ENCODE data around the gene COPS7B. TPM values are rescaled to one million over a fixed set of nuclear protein-coding genes. Genes with fewer than 3 reads are reported as not detected.

Gene COPS7B
- total RNA-seq, 1 experiment from 2014 or later, result 56.4 TPM

DNA sequence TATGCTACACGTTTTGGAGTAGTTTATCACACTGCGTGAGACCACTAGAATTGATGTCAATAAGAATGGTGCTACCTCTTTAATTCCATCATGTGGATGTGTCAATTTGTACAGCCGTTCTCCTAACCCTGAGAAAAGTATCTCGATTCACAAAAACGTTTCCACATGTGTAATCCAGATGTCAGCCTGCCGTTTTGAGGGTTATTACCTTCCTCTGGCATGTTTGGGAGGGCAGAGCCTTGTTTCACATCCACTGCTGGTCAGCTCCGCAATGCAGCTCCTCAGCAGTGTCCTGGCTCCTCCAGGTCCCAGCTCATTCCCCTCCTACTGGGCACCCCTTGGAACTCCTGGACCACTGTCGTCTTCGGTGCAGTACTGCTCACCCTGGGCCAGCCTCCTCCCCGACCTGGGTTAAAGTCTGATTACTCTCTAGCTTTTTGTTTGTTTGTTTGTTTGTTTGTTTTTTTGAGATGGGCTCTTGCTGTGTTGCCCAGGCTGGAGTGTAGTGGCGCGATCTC is 34.6 kb downstream of the COPS7B start:
- Histone ChIP-seq H3K27me3 (no peaks in the 10 kb centered on the region), H3K4me3 (no peak overlapping the region), H3K36me3 (no peaks in the 10 kb centered on the region), H3K9me3 (no peaks in the 10 kb centered on the region)
- no peak for DNase-seq

DNA sequence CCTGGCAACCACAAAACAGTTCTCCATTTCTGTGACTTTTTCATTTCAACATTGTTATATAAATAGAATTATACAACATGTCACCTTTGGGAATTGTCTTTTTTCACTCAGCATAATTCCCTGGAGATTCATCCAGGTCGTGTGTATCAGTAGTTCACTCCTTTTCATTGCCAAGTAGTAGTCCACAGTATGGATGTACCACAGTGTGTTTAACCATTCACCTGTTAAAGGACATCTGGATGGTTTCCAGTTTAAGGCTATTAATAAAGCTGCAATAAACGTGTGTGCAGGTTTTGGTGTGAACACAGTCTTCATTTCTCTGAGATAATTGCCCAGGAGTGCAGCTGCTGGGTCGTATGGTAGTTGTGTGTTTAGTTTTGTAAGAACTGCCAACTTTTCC is 35.7 kb downstream of the COPS7B start:
- no peaks in the 10 kb centered on the region for H3K9me3 ChIP-seq
- no peaks in the 10 kb centered on the region for H3K36me3 ChIP-seq
- no peaks in the 10 kb centered on the region for H3K27me3 ChIP-seq
- no peak overlapping the region for H3K4me3 ChIP-seq
- no peak for DNase-seq

DNA sequence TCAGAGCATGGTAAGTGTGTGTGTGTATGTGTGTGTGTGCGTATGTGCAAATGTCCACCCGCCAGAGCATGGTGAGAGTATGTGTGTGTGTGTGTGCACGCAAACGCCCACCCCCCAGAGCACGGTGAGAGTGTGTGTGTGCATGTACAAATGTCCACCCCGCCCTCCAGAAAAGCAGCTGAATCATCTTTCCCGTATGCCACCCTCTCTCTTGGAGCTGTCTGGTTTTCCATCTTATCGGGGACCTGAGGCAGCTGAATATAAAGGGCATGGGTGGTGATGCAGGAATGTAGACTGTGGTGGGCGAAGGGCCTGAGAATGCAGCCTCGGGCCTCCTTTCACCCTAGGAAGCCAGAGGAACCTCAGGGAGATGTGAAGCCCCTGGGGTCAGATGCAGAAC is 66.9 kb downstream of the COPS7B start:
- Histone ChIP-seq H3K27me3 (no peaks in the 10 kb centered on the region; the same call in 1 of the 2 replicates), H3K36me3 (no peaks in the 10 kb centered on the region), H3K4me3 (no peak overlapping the region), H3K9me3 (no peaks in the 10 kb centered on the region)
- DNase-seq, result no peak

DNA sequence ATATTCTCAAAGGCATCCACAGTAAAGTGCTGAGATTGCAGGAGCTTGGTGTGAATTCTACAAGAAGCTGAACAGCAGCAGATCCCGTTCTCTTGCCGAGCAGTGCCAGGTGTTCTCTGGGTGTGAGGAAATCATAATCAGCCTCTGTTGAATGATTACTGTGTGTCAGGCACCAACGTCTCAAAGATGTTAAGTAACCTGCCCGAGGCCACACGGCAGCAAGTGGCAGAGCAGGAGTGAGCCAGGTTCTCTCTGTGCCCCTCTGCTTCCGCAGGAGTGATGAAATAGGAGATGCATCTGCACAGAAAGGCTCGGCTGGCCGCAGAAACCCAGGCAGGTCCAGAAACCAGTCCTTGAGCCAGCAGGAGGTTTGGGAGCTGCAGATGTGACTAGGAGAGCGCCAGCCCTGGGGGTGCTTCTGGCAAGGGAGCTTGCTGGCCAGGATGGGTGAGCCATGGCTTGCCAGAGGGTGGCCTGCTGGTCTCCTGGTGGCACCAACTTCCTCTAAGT is 68.4 kb downstream of the COPS7B start:
- Histone ChIP-seq H3K27me3 (no peaks in the 10 kb centered on the region; the same call in 1 of the 2 replicates), H3K36me3 (no peaks in the 10 kb centered on the region), H3K9me3 (no peaks in the 10 kb centered on the region), H3K4me3 (no peak overlapping the region)
- DNase-seq, result no peak

DNA sequence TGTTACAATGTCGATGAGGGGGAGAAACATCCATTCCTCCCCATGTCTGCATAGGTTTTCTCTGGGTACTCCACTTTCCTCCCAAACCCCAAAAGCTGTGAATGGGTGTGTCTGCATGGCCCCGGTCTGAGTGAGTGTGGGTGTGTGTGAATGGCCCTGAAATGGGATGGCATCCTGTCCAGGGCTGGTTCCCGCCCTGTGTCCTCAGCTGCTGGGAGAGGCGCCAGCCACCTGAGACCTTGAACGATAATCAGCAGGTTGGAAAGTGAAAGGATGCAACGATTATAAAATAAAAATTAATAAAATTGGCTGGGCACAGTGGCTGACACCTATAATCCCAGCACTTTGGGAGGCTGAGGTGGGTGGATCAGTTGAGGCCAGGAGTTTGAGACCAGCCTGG is 70.7 kb downstream of the COPS7B start:
- Histone ChIP-seq H3K27me3 (no peaks in the 10 kb centered on the region), H3K36me3 (no peaks in the 10 kb centered on the region), H3K4me3 (no peak overlapping the region), H3K9me3 (no peaks in the 10 kb centered on the region)
- DNase-seq, result no peak

Other genes starting within 250 kb of the COPS7B start
- not detected in 2 replicates for gene TEX44, start 193.6 kb upstream of the COPS7B start, total RNA-seq (2014; rRNA removed; shearing (Covaris generic); ENCODE audit: low replicate concordance)
- 1,493 and 1,533 TPM in 2 replicates for gene PTMA, start 77.9 kb upstream of the COPS7B start, total RNA-seq (2014; rRNA removed; shearing (Covaris generic); ENCODE audit: low replicate concordance)
- gene PDE6D, start 5.2 kb upstream of the COPS7B start, total RNA-seq (2014; rRNA removed; shearing (Covaris generic); ENCODE audit: low replicate concordance), result 29.7 and 35.9 TPM in 2 replicates
- not detected in 2 replicates for gene NPPC, start 140.0 kb downstream of the COPS7B start, total RNA-seq (2014; rRNA removed; shearing (Covaris generic); ENCODE audit: low replicate concordance)
- gene DIS3L2, start 175.3 kb downstream of the COPS7B start, total RNA-seq (2014; rRNA removed; shearing (Covaris generic); ENCODE audit: low replicate concordance), result 17.2 and 33.6 TPM in 2 replicates

Data from MG63 (cell line).